HFF-Myc (cell line): Measurements from ENCODE around the gene TEKT2.
A peak's percentile ranks its signal among the peaks of the same experiment; 100 is the strongest.

Source experiments
- DNase-seq: peaks from one replicate; pipeline ENCODE4 v3.0.0-alpha.2; 2011; ENCODE audit warnings: low read depth; ENCODE audit errors: extremely low read depth
- H3K4me3 ChIP-seq: replicated peaks from 2 replicates; pipeline ENCODE4 v1.5.1; 2011; ENCODE audit warnings: low read depth, mild to moderate bottlenecking, control low read depth, low read length
- TF ChIP-seq, protein P1 (sequence below): IDR thresholded peaks from 2 replicates; pipeline ENCODE4 v1.5.1; 2012; ENCODE audit warnings: mild to moderate bottlenecking, low read depth, low read length, control low read depth; ENCODE audit errors: missing control alignments

TEKT2 gene

DNA sequence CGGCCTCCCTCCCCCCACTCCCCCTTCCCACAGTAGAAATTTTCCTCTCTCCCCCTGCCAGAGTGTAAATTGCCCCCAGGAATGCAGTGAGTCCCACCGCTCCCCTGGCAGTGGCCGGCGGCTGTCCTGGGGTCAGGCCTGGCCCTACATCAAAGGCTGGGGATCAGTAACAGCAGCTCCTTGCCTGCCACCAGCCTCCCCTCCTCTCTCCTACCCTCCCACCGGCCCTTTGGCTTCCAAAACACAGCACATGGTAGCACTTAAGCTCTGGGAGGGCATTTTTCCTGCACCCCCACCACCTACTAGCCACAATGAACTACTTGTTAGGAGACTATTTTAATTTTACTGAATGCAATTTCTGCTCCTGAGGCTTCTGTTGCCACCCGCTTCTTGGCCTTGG lies 50.1 kb downstream of the TEKT2 start:
- TF ChIP-seq, protein P1, sequence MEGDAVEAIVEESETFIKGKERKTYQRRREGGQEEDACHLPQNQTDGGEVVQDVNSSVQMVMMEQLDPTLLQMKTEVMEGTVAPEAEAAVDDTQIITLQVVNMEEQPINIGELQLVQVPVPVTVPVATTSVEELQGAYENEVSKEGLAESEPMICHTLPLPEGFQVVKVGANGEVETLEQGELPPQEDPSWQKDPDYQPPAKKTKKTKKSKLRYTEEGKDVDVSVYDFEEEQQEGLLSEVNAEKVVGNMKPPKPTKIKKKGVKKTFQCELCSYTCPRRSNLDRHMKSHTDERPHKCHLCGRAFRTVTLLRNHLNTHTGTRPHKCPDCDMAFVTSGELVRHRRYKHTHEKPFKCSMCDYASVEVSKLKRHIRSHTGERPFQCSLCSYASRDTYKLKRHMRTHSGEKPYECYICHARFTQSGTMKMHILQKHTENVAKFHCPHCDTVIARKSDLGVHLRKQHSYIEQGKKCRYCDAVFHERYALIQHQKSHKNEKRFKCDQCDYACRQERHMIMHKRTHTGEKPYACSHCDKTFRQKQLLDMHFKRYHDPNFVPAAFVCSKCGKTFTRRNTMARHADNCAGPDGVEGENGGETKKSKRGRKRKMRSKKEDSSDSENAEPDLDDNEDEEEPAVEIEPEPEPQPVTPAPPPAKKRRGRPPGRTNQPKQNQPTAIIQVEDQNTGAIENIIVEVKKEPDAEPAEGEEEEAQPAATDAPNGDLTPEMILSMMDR, result no peak
- no peak for DNase-seq
- no peak overlapping the region for H3K4me3 ChIP-seq

DNA sequence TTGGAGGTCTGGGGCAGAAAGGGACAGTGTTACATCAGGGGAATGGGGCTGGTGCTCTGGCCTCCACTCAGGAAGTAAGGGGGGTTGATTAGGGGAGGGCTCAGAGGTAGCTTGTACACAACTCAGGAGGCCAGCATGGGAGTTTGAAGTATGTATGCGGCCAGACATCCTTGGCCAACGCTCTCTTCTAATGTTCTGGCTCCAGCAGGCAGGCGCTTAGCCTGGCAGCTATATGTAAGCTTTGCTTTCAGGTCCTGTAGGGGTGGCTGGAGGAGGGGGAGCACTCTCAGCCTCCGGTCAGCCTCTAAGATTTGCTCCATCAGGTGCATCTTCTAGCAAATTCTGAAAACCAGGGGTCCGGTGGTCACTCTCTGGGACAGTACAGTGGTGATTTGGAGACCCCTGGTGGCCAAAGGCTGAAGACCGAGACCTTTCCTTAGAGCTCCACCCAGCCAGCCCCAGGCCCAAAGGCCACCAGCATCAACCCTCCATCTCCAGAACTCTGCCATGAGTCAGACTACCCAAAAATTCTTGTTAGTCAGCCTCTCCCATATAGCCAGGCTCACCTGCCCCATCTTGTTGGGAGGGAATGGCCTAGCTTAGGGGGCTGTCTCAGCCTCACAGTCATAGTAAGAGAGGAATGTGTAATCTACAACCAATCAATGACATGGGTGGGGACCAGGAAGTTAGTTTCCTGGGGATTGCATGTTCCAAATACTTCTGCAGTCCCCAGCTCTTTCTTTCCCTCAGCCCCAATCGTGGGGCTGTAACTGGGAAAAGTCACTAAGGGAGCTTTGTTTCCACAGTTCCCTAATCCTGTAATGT lies 50.8 kb downstream of the TEKT2 start:
- no peak for DNase-seq
- TF ChIP-seq, protein P1, result peak; percentile 89
- H3K4me3 ChIP-seq, result no peak overlapping the region

DNA sequence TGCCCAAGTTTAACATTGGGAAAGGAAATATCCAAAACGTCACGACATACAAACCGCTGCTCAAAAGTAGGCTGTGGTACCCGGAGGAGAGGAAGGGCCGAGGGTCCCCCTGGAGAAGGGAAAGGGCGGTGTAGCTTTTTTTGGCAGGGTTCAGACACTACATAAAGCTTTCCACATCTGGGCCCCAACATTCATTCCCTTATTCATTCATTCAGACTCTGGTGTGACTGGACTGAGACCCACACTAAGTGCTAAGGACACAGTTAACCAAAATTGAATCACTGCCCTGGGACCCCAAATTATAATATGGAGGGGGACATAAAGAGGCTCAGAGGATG lies 51.4 kb downstream of the TEKT2 start:
- TF ChIP-seq, protein P1, result no peak
- H3K4me3 ChIP-seq, result no peak overlapping the region
- no peak for DNase-seq

GRCh38 chr1:36135796-36136195 lies 51.9 kb downstream of the TEKT2 start:
- DNase-seq, result no peak
- TF ChIP-seq, protein P1, result no peak
- no peak overlapping the region for H3K4me3 ChIP-seq

DNA sequence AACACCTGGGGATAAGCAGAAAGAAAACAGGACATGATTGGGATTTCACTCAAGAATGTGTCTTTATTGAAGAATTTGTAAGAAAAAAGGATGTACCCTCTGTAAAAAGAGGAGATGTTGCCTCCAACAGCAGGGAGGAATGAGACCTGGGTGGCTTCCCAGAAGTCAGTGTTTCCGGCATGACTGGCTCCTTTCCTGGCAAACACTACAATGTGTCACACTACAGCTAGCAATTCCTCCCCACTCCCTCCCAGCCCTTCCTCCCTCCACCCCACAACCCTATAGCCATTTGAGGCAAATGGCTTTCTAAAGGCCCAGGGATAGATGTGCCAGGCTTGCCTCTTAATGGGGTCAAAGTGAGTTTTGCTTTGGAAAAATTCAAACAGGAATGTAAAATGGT lies 52.6 kb downstream of the TEKT2 start:
- no peak overlapping the region for H3K4me3 ChIP-seq
- TF ChIP-seq, protein P1, result no peak
- no peak for DNase-seq

GRCh38 chr1:36137226-36137625 lies 53.3 kb downstream of the TEKT2 start:
- TF ChIP-seq, protein P1, result no peak
- DNase-seq, result no peak

GRCh38 chr1:36137776-36138175 lies 53.9 kb downstream of the TEKT2 start:
- TF ChIP-seq, protein P1, result no peak
- H3K4me3 ChIP-seq, result no peak overlapping the region
- DNase-seq, result no peak

More at GRCh38 chr1:36137226-36137625, 53.3 kb downstream of the TEKT2 start:
- no peak overlapping the region for H3K4me3 ChIP-seq
